OCI-LY7 (cell line): Measurements from ENCODE around the gene DNAJC27. TPM values are rescaled to one million over a fixed set of nuclear protein-coding genes. Genes with fewer than 3 reads are reported as not detected.

Experiments
- BruUV-seq: library from RNA; stranded (reverse); fragments of 400-500 nt; replicated peaks from 2 replicates; lab custom pipeline; 2021; lab: Mats Ljungman, UMichigan
- CTCF ChIA-PET: fragments of 300-600 bp; sonication (Branson Sonifier 250); formaldehyde crosslinking; loops from one replicate; lab custom pipeline; 2022; ENCODE audit warnings: antibody characterized with exemption; ENCODE audit not compliant: unreplicated experiment; lab: Charles Lee
- POLR2A ChIA-PET: fragments of 300-600 bp; sonication (Branson Sonifier 250); formaldehyde crosslinking; loops from one replicate; lab custom pipeline; 2022; ENCODE audit warnings: antibody characterized with exemption; lab: Charles Lee
- DNase-seq: peaks from one replicate; pipeline ENCODE4 v3.0.0-alpha.2; 2015; ENCODE audit warnings: low spot score
- H2AFZ ChIP-seq: fragments of 200-600 bp; sonication (generic), shearing (Covaris generic); 2 replicates; pipeline ENCODE4 v1.6.1; 2014; ENCODE audit warnings: mild to moderate bottlenecking, antibody characterized with exemption, low read length, moderate library complexity
- H3K27ac ChIP-seq: fragments of 200-600 bp; sonication (generic); 2 replicates; pipeline ENCODE4 v1.5.1; 2014; ENCODE audit warnings: mixed run types, low read depth, mild to moderate bottlenecking, moderate library complexity, low read length, inconsistent platforms; ENCODE audit not compliant: poor library complexity, severe bottlenecking
- H3K36me3 ChIP-seq: fragments of 200-600 bp; sonication (generic); 2 replicates; pipeline ENCODE4 v1.6.1; 2014; ENCODE audit warnings: mild to moderate bottlenecking, antibody characterized with exemption, low read length, moderate library complexity, mixed read lengths; ENCODE audit not compliant: insufficient read depth
- H3K4me1 ChIP-seq: fragments of 200-600 bp; sonication (generic); 2 replicates; pipeline ENCODE4 v1.5.1; 2014; ENCODE audit warnings: mild to moderate bottlenecking, low read length; ENCODE audit not compliant: insufficient read depth, poor library complexity, severe bottlenecking
- H3K4me2 ChIP-seq: fragments of 200-600 bp; sonication (generic); 2 replicates; pipeline ENCODE4 v1.6.1; 2014; ENCODE audit warnings: mild to moderate bottlenecking, low read length
- H3K4me3 ChIP-seq: fragments of 200-600 bp; sonication (generic); 2 replicates; pipeline ENCODE4 v1.5.1; 2014; ENCODE audit warnings: mild to moderate bottlenecking, low read depth, low read length; ENCODE audit not compliant: poor library complexity, severe bottlenecking
- H3K79me2 ChIP-seq: fragments of 200-600 bp; sonication (generic); 2 replicates; pipeline ENCODE4 v1.6.1; 2016; ENCODE audit warnings: low read depth, mild to moderate bottlenecking, low read length, moderate library complexity, mixed read lengths; ENCODE audit not compliant: insufficient read depth
- H3K9me2 ChIP-seq: fragments of 200-600 bp; sonication (generic); 2 replicates; pipeline ENCODE4 v1.6.1; 2016; ENCODE audit warnings: mild to moderate bottlenecking, low read length, mixed read lengths; ENCODE audit not compliant: insufficient read depth
- H3K9me3 ChIP-seq: fragments of 200-600 bp; sonication (generic); 2 replicates; pipeline ENCODE4 v1.6.1; 2014; ENCODE audit warnings: mild to moderate bottlenecking, mixed run types, low read length, mixed read lengths
- H4K20me1 ChIP-seq: fragments of 200-600 bp; sonication (generic); 2 replicates; pipeline ENCODE4 v1.6.1; 2014; ENCODE audit warnings: mild to moderate bottlenecking, antibody characterized with exemption, low read length, moderate library complexity, mixed read lengths; ENCODE audit not compliant: insufficient read depth
- CTCF ChIP-seq: fragments of 200-600 bp; sonication (generic); conservative IDR thresholded peaks from 2 replicates; pipeline ENCODE4 v1.5.1; 2014; ENCODE audit warnings: mild to moderate bottlenecking, antibody characterized with exemption, low read length, moderate library complexity, mixed read lengths
- EZH2phosphoT487 ChIP-seq: fragments of 200-600 bp; sonication (generic); IDR thresholded peaks from 2 replicates; pipeline ENCODE4 v1.6.1; 2018; ENCODE audit warnings: low read depth, borderline replicate concordance, mild to moderate bottlenecking, mixed run types, antibody characterized with exemption, low read length, moderate library complexity, mixed read lengths
- intact Hi-C: fragments of 100-400 bp; cut with micrococcal nuclease; formaldehyde crosslinking; loops from one replicate; pipeline ENCODE4 v1.10.0; 2022; ENCODE audit not compliant: unreplicated experiment
- total RNA-seq, 2 experiments: library from RNA; depleted of rRNA in 1 of 2; stranded (reverse); fragments of >200 nt in 1 of 2; shearing (Covaris generic) in 1 of 2; gene quantifications; 2 replicates each; pipeline ENCODE4 v1.2.3, GENCODE V29; 2014 to 2022

The DNAJC27 gene
- total RNA-seq, 2 experiments from 2014 or later, result 3.6 to 6.6 TPM

- no peak overlapping the region for H3K27ac ChIP-seq
- H3K4me1 ChIP-seq, result peaks cover 25% of the 10 kb centered on the region
- no peak overlapping the region for H3K4me3 ChIP-seq
- H3K4me2 ChIP-seq, result no peak overlapping the region
- H3K79me2 ChIP-seq, result peaks cover 27% of the 10 kb centered on the region
- H4K20me1 ChIP-seq, result no peaks in the 10 kb centered on the region
- peaks cover 64% of the 10 kb centered on the region for H3K36me3 ChIP-seq
- no TSS peak for BruUV-seq
- no peaks in the 10 kb centered on the region for H3K9me2 ChIP-seq
- intact Hi-C loops, result no loop called here
- TF ChIP-seq CTCF (no peak), EZH2phosphoT487 (no peak)
- POLR2A ChIA-PET, result no interaction called here
- CTCF ChIA-PET, result no interaction called here
- no peak for DNase-seq
- H2AFZ ChIP-seq, result no peak overlapping the region
- H3K9me3 ChIP-seq, result 0 out of 2 replicates have a peak, but pooled peaks cover 3% of the 10 kb centered on the region
Observed at GRCh38 chr2:24915175-24915574, 56.6 kb downstream of the DNAJC27 start.

GRCh38 chr2:24914713-24915112 is 57.0 kb downstream of the DNAJC27 start:
- peaks cover 27% of the 10 kb centered on the region for H3K79me2 ChIP-seq

More at GRCh38 chr2:24914713-24915112, 57.0 kb downstream of the DNAJC27 start:
- BruUV-seq, result no TSS peak
- 0 out of 2 replicates have a peak, but pooled peaks cover 3% of the 10 kb centered on the region for H3K9me3 ChIP-seq
- H3K9me2 ChIP-seq, result no peaks in the 10 kb centered on the region
- POLR2A ChIA-PET, result no interaction called here
- no peak overlapping the region for H3K27ac ChIP-seq
- H3K4me1 ChIP-seq, result peaks cover 25% of the 10 kb centered on the region
- H3K36me3 ChIP-seq, result peaks cover 69% of the 10 kb centered on the region
- H4K20me1 ChIP-seq, result no peaks in the 10 kb centered on the region
- no peak overlapping the region for H3K4me2 ChIP-seq
- intact Hi-C loops, result no loop called here
- no peak overlapping the region for H3K4me3 ChIP-seq
- DNase-seq, result no peak
- TF ChIP-seq EZH2phosphoT487, result no peak
- TF ChIP-seq CTCF, result no peak
- CTCF ChIA-PET, result no interaction called here
- no peak overlapping the region for H2AFZ ChIP-seq
